Measurements from ENCODE around the gene RFXAP.

DNA sequence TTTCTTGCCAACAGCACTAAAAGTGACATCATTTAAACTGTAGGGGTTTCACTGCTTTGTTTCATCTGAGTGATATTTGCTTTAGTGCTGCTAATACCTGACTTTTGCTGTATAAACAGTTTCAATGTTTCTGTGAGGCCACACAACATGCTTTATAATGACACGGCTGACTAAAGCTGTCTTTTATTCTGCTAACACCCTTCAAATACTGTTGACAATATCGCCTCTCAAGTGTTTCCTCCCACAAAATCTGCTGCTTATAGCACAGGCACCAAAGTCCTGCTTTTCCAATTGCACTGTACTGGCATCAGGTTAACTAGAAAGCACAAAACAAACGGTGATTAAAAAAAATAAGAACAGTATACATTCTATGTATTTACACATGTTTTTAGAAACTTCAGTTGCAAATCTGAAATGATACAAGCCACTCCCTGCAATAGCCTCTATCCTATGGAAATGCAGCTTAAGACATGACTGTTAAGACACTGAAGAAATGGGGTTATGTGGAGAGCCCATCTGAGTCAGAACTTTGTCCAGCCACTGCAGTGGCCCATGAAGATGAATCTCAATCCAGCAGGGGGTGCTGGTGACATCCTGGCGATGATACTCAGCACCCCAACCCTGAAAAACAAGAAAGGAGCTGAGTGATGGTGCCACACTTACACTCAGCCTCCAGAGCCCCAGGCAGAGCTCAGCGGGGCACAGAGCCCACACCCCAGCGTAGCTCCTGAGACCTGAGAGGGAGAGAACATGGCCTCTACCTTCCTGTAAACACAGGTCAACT, 29.4 kb downstream of the RFXAP start:
- TF ChIP-seq, protein P1, sequence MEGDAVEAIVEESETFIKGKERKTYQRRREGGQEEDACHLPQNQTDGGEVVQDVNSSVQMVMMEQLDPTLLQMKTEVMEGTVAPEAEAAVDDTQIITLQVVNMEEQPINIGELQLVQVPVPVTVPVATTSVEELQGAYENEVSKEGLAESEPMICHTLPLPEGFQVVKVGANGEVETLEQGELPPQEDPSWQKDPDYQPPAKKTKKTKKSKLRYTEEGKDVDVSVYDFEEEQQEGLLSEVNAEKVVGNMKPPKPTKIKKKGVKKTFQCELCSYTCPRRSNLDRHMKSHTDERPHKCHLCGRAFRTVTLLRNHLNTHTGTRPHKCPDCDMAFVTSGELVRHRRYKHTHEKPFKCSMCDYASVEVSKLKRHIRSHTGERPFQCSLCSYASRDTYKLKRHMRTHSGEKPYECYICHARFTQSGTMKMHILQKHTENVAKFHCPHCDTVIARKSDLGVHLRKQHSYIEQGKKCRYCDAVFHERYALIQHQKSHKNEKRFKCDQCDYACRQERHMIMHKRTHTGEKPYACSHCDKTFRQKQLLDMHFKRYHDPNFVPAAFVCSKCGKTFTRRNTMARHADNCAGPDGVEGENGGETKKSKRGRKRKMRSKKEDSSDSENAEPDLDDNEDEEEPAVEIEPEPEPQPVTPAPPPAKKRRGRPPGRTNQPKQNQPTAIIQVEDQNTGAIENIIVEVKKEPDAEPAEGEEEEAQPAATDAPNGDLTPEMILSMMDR (IDR thresholded peaks at IDR 0.05; ENCODE audit: insufficient read depth, low read depth, low read length): no peak
- TF ChIP-seq EZH2 (IDR thresholded peaks at IDR 0.05; ENCODE audit: insufficient read depth, low read length): no peak
